Naive B cell (primary cell): ENCODE results near the gene TRAPPC2B. TPM values are rescaled to one million over a fixed set of nuclear protein-coding genes. Genes with fewer than 3 reads are reported as not detected.
"Not testable (repeated sequence)": the region's sequence is repeated elsewhere in the genome, so short reads cannot be mapped to it uniquely, and the experiment has no call there.

Experiments used
- ATAC-seq, 2 donors: fragments of 150-1000 bp; cut with Tn5 transposase; 2 replicates each; pipeline ENCODE4 v1.10.0; 2021; ENCODE audit warnings: low read depth in 2 of 2, mild to moderate bottlenecking in 2 of 2, moderate library complexity in 2 of 2
- DNase-seq: peaks from one replicate; pipeline ENCODE4 v3.0.0; 2022
- H3K27ac Mint-ChIP-seq, 6 donors: one replicate each; pipeline ENCODE4 v1.8.0; 2020 to 2022; ENCODE audit warnings: mild to moderate bottlenecking in 6 of 6, mixed read lengths in 6 of 6, moderate library complexity in 5 of 6, inconsistent platforms in 2 of 6
- H3K27me3 Mint-ChIP-seq, 3 donors: one replicate each; pipeline ENCODE4 v1.8.0; 2021 to 2022; ENCODE audit warnings: mixed read lengths in 3 of 3, mild to moderate bottlenecking in 1 of 3
- H3K36me3 Mint-ChIP-seq, 2 donors: one replicate each; pipeline ENCODE4 v1.8.0; 2020 to 2022; ENCODE audit warnings: mixed read lengths in 2 of 2, inconsistent platforms in 1 of 2, mild to moderate bottlenecking in 1 of 2
- H3K4me1 Mint-ChIP-seq, 3 donors: one replicate each; pipeline ENCODE4 v1.8.0; 2020 to 2022; ENCODE audit warnings: mixed read lengths in 3 of 3, inconsistent platforms in 1 of 3, mild to moderate bottlenecking in 1 of 3, moderate library complexity in 1 of 3
- H3K4me3 Mint-ChIP-seq, 8 donors: one replicate each; pipeline ENCODE4 v1.8.0; 2020 to 2022; ENCODE audit warnings: mild to moderate bottlenecking in 8 of 8, mixed read lengths in 8 of 8, moderate library complexity in 8 of 8, inconsistent platforms in 2 of 8
- H3K9me3 Mint-ChIP-seq, 7 donors: one replicate each; pipeline ENCODE4 v1.8.0; 2020 to 2022; ENCODE audit warnings: mixed read lengths in 7 of 7, mild to moderate bottlenecking in 5 of 7, inconsistent platforms in 2 of 7, moderate library complexity in 1 of 7
- polyA plus RNA-seq, 6 donors: library from polyadenylated mRNA; unstranded; fragments of 300-500 nt; fragmentation: Illumina TruSeq; gene quantifications; one replicate each; pipeline ENCODE4 v1.2.3, GENCODE V29; 2021; ENCODE audit warnings: low read depth in 6 of 6

The TRAPPC2B gene
- polyA plus RNA-seq, 6 donors from 2014 or later = 35.5 to 91.3 (median 45.8) TPM

DNA sequence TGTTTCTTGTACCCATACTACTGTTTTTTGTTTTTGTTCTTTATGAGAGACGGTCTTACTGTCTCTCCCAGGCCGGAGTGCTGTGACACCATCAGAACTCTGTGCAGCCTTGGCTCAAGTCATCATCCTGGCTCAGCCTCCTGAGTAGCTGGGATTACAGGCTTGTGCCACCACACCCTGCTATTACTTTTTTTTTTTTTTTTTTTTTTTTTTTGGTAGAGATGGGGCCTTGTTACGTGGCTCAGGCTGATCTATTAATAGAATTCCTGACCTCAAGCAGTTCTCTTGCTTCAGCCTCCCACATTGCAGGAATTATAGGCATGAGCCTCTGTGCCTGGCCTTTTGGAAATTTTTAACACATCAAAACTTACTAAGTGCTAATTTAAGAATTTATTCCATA, 15.2 kb upstream of the TRAPPC2B start:
- DNase-seq (no peak), ATAC-seq (no peak)
- Mint-ChIP-seq H3K27ac (no peak overlapping the region), H3K27me3 (peaks cover 0 to 17% (median 9%) of the 10 kb centered on the region in 3 donors), H3K36me3 (peaks cover 11 to 12% of the 10 kb centered on the region in 2 donors), H3K4me3 (no peak overlapping the region), H3K4me1 (peaks cover 24 to 31% (median 29%) of the 10 kb centered on the region in 3 donors), H3K9me3 (peaks cover 0 to 11% (median 1%) of the 10 kb centered on the region in 7 donors)

DNA sequence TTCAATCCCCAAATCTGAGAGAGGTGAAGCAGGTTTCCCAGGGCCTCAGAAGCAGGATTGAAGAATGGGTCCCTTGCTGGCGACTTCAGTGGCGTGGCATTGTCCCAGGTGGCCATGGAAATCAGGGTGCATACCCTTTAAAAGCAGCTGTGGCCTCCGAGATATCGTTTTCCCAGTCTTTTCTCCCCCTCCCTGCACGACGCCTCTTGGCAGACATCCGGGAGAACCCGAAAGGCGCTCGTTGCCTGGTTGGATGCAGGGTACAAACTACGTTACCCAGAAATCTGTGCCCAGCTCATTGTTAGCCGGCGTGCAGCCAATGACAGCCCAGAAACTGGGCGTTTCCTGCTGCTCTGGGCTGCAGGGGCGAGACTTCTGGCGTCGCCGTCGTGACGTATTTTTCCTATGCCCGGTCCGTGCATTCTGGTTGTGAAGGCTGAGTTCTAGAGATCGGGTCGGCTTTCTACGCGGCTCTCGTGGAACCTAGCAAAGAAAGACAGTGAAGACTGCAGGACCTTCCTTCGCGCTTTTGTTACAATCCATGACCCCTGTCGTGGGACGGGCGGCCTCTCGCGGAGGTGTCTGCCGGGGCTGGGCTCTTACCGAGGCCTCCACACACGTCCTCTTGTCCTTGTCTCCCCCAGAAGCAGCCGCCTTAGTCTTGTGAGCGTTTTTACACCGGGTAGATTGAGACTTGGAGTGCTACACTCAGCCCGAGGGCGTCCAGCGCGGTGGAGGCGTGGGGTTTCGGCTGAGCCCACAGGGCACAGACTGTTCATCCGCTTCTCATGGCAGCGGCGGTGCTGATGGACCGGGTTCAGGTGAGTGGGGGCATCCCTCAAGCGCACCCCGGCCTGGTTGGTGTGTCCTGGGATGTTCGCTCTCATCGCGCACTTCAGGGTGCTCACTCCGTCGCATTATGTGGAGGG, 12.2 kb upstream of the TRAPPC2B start, which contains the start of gene ZNF304:
TSS of gene ZNF304 (plus strand) at position 395 of the 929 bp plus-strand sequence. CDS start at position 789, 394 bp downstream.
- Mint-ChIP-seq H3K4me3 (peak within 1 kb of the TSS; percentile 90 to 99 (median 97)), H3K27ac (peak within 1 kb of the TSS; percentile 84 to 98 (median 96)), H3K27me3 (peaks cover 0 to 13% (median 9%) of the 10 kb centered on the region in 3 donors), H3K36me3 (peaks cover 26 to 38% of the 10 kb centered on the region in 2 donors), H3K4me1 (peaks cover 33 to 41% (median 39%) of the 10 kb centered on the region in 3 donors), H3K9me3 (peaks cover 0 to 13% (median 4%) of the 10 kb centered on the region in 7 donors)
- ATAC-seq (peak; percentile 100), DNase-seq (peak; percentile 83)

DNA sequence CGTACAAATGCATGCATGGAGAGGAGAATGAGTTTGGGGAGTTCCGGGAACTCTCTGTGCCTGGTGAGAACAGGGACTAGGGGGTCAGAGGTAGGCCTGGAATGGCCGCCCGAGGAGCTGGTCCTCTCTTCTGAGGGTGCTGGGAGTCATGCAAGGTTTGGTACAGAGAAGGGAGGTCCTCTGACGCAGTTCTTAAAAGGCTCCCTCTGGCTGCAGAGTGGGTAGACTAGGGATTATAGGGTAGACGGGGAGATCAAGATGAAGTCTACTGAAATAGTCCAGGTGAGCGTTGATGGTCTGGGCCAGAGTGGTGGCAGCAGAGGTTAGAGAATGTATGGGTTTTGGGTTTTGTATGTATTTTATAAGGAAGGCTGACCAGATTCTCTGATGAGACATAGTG, 11.5 kb upstream of the TRAPPC2B start:
- Mint-ChIP-seq H3K9me3 (peaks cover 0 to 18% (median 6%) of the 10 kb centered on the region in 7 donors), H3K4me1 (peaks cover 33 to 43% (median 39%) of the 10 kb centered on the region in 3 donors), H3K27me3 (peaks cover 0 to 8% (median 5%) of the 10 kb centered on the region in 3 donors), H3K27ac (peak overlapping the region in 5 of 6 donors; percentile 84 to 97 (median 95)), H3K4me3 (peak overlapping the region; percentile 90 to 99 (median 97)), H3K36me3 (peaks cover 33 to 45% of the 10 kb centered on the region in 2 donors)
- no peak for DNase-seq
- ATAC-seq = no peak

DNA sequence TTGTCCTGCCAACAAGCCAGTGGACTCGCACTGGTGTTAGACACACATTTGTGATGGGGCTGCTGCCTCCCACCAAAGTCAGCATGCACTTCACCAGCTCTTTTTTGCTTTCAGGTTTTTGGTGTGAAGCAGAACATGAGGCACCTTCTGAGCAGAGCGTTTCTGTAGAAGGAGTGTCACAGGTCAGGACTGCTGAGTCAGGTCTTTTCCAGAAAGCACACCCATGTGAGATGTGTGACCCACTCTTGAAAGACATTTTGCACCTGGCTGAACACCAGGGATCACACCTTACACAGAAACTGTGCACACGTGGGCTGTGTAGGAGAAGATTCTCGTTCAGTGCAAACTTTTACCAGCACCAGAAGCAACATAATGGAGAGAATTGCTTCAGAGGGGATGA, 7.4 kb upstream of the TRAPPC2B start:
- peaks cover 31 to 37% (median 35%) of the 10 kb centered on the region in 3 donors for H3K4me1 Mint-ChIP-seq
- H3K9me3 Mint-ChIP-seq = peaks cover 0 to 21% (median 6%) of the 10 kb centered on the region in 7 donors
- H3K36me3 Mint-ChIP-seq = peaks cover 42 to 66% of the 10 kb centered on the region in 2 donors
- no peak for ATAC-seq
- H3K4me3 Mint-ChIP-seq = peak overlapping the region in 2 of 8 donors; percentile 11 to 73
- H3K27me3 Mint-ChIP-seq = peaks cover 0 to 2% (median 0%) of the 10 kb centered on the region in 3 donors
- H3K27ac Mint-ChIP-seq = peak overlapping the region in 1 of 6 donors; percentile 49
- no peak for DNase-seq

GRCh38 chr19:57357406-57357805, 5.9 kb upstream of the TRAPPC2B start:
- H3K4me1 Mint-ChIP-seq = peaks cover 16 to 25% (median 20%) of the 10 kb centered on the region in 3 donors
- H3K36me3 Mint-ChIP-seq = peaks cover 38 to 62% of the 10 kb centered on the region in 2 donors
- no peaks in the 10 kb centered on the region for H3K27me3 Mint-ChIP-seq
- H3K4me3 Mint-ChIP-seq = no peak overlapping the region
- H3K27ac Mint-ChIP-seq = no peak overlapping the region
- peaks cover 0 to 20% (median 4%) of the 10 kb centered on the region in 7 donors for H3K9me3 Mint-ChIP-seq
- ATAC-seq (no peak), DNase-seq (no peak)

DNA sequence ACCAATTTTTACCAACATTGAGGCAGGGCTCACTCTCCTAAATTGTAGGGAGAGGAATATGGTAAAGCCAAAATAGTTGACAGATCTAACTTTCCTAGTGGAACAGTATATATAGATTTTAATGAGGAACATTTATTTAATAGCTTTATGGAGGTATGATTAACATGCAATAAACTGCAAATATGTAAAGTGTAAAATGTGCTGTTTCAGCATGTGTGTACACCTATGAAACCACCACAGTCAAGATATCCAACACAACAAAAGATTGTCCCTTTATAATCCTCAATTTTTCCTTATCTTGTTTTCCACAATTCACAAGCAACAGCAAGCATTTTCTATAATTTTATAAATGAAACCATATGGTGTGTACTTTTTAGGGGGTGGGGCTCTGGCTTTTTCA, 4.1 kb upstream of the TRAPPC2B start:
- ATAC-seq = no peak
- Mint-ChIP-seq H3K4me3 (no peak overlapping the region), H3K27ac (peak overlapping the region in 1 of 6 donors; percentile 11), H3K9me3 (peaks cover 3 to 19% (median 6%) of the 10 kb centered on the region in 7 donors), H3K27me3 (no peaks in the 10 kb centered on the region), H3K4me1 (peaks cover 21 to 26% (median 24%) of the 10 kb centered on the region in 3 donors), H3K36me3 (peaks cover 36 to 56% of the 10 kb centered on the region in 2 donors)
- DNase-seq = no peak

GRCh38 chr19:57362419-57362818, 932 bp upstream of the TRAPPC2B start:
- Mint-ChIP-seq H3K27me3 (no peaks in the 10 kb centered on the region), H3K4me1 (peaks cover 17 to 27% (median 17%) of the 10 kb centered on the region in 3 donors), H3K36me3 (peaks cover 13 to 27% of the 10 kb centered on the region in 2 donors), H3K4me3 (peak overlapping the region in 5 of 8 donors; percentile 94 to 96 (median 95)), H3K27ac (peak overlapping the region in 5 of 6 donors; percentile 98 to 99 (median 99)), H3K9me3 (peaks cover 0 to 11% (median 3%) of the 10 kb centered on the region in 7 donors)
- DNase-seq = no peak
- no peak for ATAC-seq

GRCh38 chr19:57363688-57364181, 384 bp downstream of the TRAPPC2B start:
- Mint-ChIP-seq H3K36me3 (peaks cover 10 to 20% of the 10 kb centered on the region in 2 donors), H3K4me3 (peak overlapping the region; percentile 84 to 96 (median 94)), H3K27me3 (no peaks in the 10 kb centered on the region), H3K27ac (peak overlapping the region; percentile 98 to 99 (median 99)), H3K4me1 (peaks cover 19 to 28% (median 21%) of the 10 kb centered on the region in 3 donors), H3K9me3 (peaks cover 0 to 11% (median 3%) of the 10 kb centered on the region in 7 donors)
- DNase-seq = no peak
- peak; percentile 24 for ATAC-seq

DNA sequence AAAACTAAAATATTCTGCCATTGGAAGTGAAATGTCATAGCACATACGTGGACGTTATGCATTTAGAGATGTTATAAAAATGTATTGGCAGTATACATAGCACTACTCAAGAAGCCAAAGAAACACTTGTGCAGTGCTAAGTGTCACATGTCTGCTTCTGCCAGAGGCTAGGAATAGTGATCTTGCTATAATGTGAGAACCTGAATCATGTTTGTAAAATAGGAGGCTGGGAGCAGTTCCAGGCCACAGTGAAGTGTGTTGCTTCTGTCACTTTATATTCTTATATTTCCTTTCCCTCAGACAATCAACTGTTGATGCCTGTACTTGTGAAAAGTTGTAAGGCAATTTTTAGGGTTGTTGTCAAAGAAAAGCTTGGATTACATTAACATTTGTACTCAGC, 3.4 kb downstream of the TRAPPC2B start:
- no peak overlapping the region for H3K27ac Mint-ChIP-seq
- peaks cover 24 to 35% (median 24%) of the 10 kb centered on the region in 3 donors for H3K4me1 Mint-ChIP-seq
- peaks cover 0 to 10% (median 3%) of the 10 kb centered on the region in 7 donors for H3K9me3 Mint-ChIP-seq
- H3K36me3 Mint-ChIP-seq = peaks cover 14 to 46% of the 10 kb centered on the region in 2 donors
- no peak for DNase-seq
- no peaks in the 10 kb centered on the region for H3K27me3 Mint-ChIP-seq
- H3K4me3 Mint-ChIP-seq = peak overlapping the region in 2 of 8 donors; percentile 47 to 58
- ATAC-seq = no peak

- Mint-ChIP-seq H3K27ac (no peak overlapping the region), H3K27me3 (no peaks in the 10 kb centered on the region), H3K4me1 (peaks cover 0 to 12% (median 4%) of the 10 kb centered on the region in 3 donors), H3K4me3 (no peak overlapping the region), H3K9me3 (peaks cover 13 to 49% (median 37%) of the 10 kb centered on the region in 7 donors), H3K36me3 (peaks cover 54 to 84% of the 10 kb centered on the region in 2 donors)
- ATAC-seq (no peak), DNase-seq (no peak)
These were observed 10.8 kb downstream of the TRAPPC2B start for GRCh38 chr19:57374179-57374578.

GRCh38 chr19:57374647-57375046, 11.3 kb downstream of the TRAPPC2B start:
- H3K4me1 Mint-ChIP-seq, DNase-seq, H3K4me3 Mint-ChIP-seq, H3K27me3 Mint-ChIP-seq, ATAC-seq, H3K27ac Mint-ChIP-seq: not testable (repeated sequence)
- H3K9me3 Mint-ChIP-seq = peaks cover 18 to 54% (median 42%) of the 10 kb centered on the region in 7 donors
- peaks cover 58 to 84% of the 10 kb centered on the region in 2 donors for H3K36me3 Mint-ChIP-seq

DNA sequence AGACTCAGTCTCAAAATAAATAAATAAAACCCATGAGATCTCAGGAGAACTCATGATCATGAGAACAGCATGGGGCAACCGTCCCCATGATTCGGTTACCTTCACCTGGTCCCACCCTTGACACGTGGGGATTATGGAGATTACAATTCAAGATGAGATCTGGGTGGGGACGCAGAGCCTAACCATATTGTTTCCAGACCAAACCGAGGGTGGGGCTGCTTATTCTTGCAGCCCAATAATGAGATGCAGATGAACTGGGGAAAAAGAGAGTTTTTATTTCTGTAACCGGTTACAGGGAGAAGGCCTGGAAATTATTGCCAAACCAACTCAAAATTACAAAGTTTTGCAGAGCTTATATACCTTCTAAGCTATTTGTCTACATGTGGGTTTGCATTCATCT, 12.8 kb downstream of the TRAPPC2B start:
- Mint-ChIP-seq H3K27me3 (no peaks in the 10 kb centered on the region), H3K27ac (no peak overlapping the region), H3K4me1 (no peaks in the 10 kb centered on the region), H3K4me3 (peak overlapping the region in 1 of 8 donors; percentile 37), H3K36me3 (peaks cover 58 to 72% of the 10 kb centered on the region in 2 donors), H3K9me3 (peaks cover 19 to 63% (median 47%) of the 10 kb centered on the region in 7 donors)
- ATAC-seq (no peak), DNase-seq (no peak)

- Mint-ChIP-seq H3K4me1 (no peaks in the 10 kb centered on the region), H3K4me3 (no peak overlapping the region), H3K36me3 (peaks cover 45 to 57% of the 10 kb centered on the region in 2 donors), H3K27ac (no peak overlapping the region), H3K27me3 (no peaks in the 10 kb centered on the region), H3K9me3 (peaks cover 19 to 66% (median 47%) of the 10 kb centered on the region in 7 donors)
- DNase-seq (no peak), ATAC-seq (no peak)
These were observed 14.3 kb downstream of the TRAPPC2B start for GRCh38 chr19:57377498-57378146.
